A549 treated with Hydrocortisone at 1 μM for 4 hours (cell line): ENCODE data around the gene PPP1R13L. TPM values are rescaled to one million over a fixed set of nuclear protein-coding genes. Genes with fewer than 3 reads are reported as not detected.

Source experiments
- total RNA-seq: library from RNA; stranded (reverse); fragments of 200-300 nt; extraction: Qiagen RNA extraction; gene quantifications from 5 replicates; pipeline ENCODE4 v1.2.3, GENCODE V29; 2022

Gene PPP1R13L, protein sequence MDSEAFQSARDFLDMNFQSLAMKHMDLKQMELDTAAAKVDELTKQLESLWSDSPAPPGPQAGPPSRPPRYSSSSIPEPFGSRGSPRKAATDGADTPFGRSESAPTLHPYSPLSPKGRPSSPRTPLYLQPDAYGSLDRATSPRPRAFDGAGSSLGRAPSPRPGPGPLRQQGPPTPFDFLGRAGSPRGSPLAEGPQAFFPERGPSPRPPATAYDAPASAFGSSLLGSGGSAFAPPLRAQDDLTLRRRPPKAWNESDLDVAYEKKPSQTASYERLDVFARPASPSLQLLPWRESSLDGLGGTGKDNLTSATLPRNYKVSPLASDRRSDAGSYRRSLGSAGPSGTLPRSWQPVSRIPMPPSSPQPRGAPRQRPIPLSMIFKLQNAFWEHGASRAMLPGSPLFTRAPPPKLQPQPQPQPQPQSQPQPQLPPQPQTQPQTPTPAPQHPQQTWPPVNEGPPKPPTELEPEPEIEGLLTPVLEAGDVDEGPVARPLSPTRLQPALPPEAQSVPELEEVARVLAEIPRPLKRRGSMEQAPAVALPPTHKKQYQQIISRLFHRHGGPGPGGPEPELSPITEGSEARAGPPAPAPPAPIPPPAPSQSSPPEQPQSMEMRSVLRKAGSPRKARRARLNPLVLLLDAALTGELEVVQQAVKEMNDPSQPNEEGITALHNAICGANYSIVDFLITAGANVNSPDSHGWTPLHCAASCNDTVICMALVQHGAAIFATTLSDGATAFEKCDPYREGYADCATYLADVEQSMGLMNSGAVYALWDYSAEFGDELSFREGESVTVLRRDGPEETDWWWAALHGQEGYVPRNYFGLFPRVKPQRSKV
- total RNA-seq, result 33.6 to 48.1 TPM (median 40.0 TPM) in 5 replicates

GRCh38 chr19:45404557-45405434 lies at the start of gene PPP1R13L:
PPP1R13L (minus strand) TSS chr19:45405069; CDS start chr19:45398318, 6,751 bp downstream.

DNA sequence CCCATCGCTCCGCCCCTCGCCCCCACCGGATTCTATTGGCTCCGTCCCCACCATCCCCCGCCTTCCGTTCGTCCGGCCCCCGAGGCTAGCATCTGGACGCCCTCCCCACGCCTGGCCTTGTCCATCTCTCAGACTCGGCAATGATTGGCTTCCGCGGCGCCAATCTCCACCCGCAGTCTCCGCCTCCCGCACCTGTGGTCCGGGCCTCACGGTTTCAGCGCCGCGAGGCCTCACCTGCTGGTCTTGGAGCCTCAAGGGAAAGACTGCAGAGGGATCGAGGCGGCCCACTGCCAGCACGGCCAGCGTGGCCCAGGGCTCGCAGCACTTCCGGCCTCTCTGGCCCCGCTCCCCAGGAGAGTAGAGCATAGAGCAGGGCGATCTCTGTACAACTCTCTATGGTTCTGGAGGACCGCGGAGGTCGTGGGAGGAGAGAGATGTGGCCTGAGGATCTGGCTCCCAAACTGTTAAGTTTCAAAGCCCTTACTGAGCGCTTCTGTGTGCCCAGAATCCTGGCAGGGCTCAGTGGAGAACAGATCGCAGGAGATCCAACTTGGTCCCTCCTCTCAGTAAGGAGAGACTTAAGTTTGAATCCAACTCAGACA lies 18.8 kb upstream of the PPP1R13L start, which contains the start of gene ERCC1:
TSS of gene ERCC1 (minus strand) at position 329 of the 602 bp plus-strand sequence. CDS start 543 bp downstream, outside the sequence.

DNA sequence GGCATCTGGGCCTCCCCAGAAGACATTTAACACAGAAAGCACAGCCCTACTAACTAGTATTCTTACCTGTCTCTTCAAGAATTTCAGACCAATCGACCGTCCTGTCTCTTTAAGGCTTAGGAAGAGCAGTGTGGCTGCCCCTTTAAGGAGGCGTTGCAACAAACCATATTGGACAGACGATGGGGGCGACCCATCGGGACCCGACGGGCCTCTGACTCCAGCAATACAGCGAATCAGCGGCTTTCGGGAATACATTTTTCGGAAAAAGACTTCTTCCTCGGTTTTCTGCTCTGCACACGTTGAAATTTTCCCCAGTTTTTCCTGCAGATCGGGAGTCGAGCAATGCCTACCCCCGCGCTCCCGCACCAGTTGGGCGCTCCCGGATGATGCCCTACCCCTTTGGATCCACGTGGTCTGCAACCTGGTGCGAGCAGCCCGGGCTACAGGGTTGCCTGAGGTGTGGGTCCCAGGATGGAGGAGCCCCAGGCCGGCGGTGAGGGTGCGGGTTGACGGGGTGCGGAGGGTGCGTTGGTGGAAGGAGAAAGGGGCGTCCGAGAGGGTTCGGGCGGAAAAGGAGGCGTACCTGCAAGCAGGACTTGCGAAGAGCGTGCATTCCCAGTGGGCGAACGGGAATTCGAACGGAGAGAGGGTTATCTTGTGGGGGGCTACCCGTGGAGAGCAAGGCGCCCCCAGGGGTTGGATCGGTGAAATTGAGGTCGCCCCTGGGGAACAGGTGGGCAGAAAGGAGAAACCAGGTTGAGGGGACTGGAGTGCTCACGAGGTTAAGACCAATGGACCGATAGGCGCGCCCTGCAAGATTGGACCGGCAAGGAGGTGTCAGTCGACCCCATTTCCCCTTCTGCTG lies 1.6 kb upstream of the PPP1R13L start, which contains the start of gene POLR1G:
TSS of gene POLR1G (plus strand) at position 419 of the 865 bp plus-strand sequence. CDS start at position 472, 53 bp downstream.

GRCh38 chr19:45370410-45371204 lies 34.3 kb downstream of the PPP1R13L start, which contains the start of gene ERCC2:
ERCC2 (minus strand) TSS chr19:45370573; CDS start chr19:45370540, 33 bp downstream.

GRCh38 chr19:45340232-45340898 lies 64.5 kb downstream of the PPP1R13L start, which contains the start of gene KLC3:
KLC3 (plus strand) TSS chr19:45340750; CDS start chr19:45345542, 4,792 bp downstream.

Other genes with a start within 250 kb of the PPP1R13L start
- gene NKPD1, start 244.1 kb downstream of the PPP1R13L start, total RNA-seq, result 0.56 to 0.90 TPM (median 0.77 TPM) in 5 replicates
- gene TRAPPC6A, start 226.8 kb downstream of the PPP1R13L start, total RNA-seq, result 37.4 to 50.6 TPM (median 40.1 TPM) in 5 replicates
- gene BLOC1S3, start 226.3 kb downstream of the PPP1R13L start, total RNA-seq, result 25.7 to 31.9 TPM (median 29.7 TPM) in 5 replicates
- 1.5 to 2.5 TPM (median 2.0 TPM) in 5 replicates for gene EXOC3L2, start 159.7 kb downstream of the PPP1R13L start, total RNA-seq
- gene MARK4, start 153.8 kb downstream of the PPP1R13L start, total RNA-seq, result 6.7 to 12.7 TPM (median 8.1 TPM) in 5 replicates
- gene CKM, start 82.2 kb downstream of the PPP1R13L start, total RNA-seq, result 0.05 TPM in 1 of 5 replicates, not detected in the others
- gene KLC3, start 64.3 kb downstream of the PPP1R13L start, total RNA-seq, result 0.69 to 1.4 TPM (median 0.89 TPM) in 5 replicates
- gene ERCC2, start 34.5 kb downstream of the PPP1R13L start, total RNA-seq, result 11.1 to 13.3 TPM (median 12.3 TPM) in 5 replicates
- gene POLR1G, start 1.6 kb upstream of the PPP1R13L start, total RNA-seq, result 45.2 to 51.3 TPM (median 49.5 TPM) in 5 replicates
- 140 to 173 TPM (median 163 TPM) in 5 replicates for gene ERCC1, start 18.8 kb upstream of the PPP1R13L start, total RNA-seq
- 10.5 to 18.6 TPM (median 11.7 TPM) in 5 replicates for gene FOSB, start 62.9 kb upstream of the PPP1R13L start, total RNA-seq
- 10.0 to 15.5 TPM (median 12.0 TPM) in 5 replicates for gene RTN2, start 92.0 kb upstream of the PPP1R13L start, total RNA-seq
- gene PPM1N, start 93.4 kb upstream of the PPP1R13L start, total RNA-seq, result 6.8 to 9.0 TPM (median 7.4 TPM) in 5 replicates
- gene VASP, start 102.4 kb upstream of the PPP1R13L start, total RNA-seq, result 201 to 246 TPM (median 235 TPM) in 5 replicates
- 14.6 to 19.6 TPM (median 18.2 TPM) in 5 replicates for gene OPA3, start 179.7 kb upstream of the PPP1R13L start, total RNA-seq
- gene GPR4, start 197.1 kb upstream of the PPP1R13L start, total RNA-seq, result 0.29 to 0.56 TPM (median 0.38 TPM) in 5 replicates
- gene EML2, start 234.3 kb upstream of the PPP1R13L start, total RNA-seq, result 21.5 to 28.3 TPM (median 26.4 TPM) in 5 replicates